ENCODE results near the gene IL10RA.
"Not testable (repeated sequence)": the region's sequence is repeated elsewhere in the genome, so short reads cannot be mapped to it uniquely, and the experiment has no call there.

The IL10RA gene

DNA sequence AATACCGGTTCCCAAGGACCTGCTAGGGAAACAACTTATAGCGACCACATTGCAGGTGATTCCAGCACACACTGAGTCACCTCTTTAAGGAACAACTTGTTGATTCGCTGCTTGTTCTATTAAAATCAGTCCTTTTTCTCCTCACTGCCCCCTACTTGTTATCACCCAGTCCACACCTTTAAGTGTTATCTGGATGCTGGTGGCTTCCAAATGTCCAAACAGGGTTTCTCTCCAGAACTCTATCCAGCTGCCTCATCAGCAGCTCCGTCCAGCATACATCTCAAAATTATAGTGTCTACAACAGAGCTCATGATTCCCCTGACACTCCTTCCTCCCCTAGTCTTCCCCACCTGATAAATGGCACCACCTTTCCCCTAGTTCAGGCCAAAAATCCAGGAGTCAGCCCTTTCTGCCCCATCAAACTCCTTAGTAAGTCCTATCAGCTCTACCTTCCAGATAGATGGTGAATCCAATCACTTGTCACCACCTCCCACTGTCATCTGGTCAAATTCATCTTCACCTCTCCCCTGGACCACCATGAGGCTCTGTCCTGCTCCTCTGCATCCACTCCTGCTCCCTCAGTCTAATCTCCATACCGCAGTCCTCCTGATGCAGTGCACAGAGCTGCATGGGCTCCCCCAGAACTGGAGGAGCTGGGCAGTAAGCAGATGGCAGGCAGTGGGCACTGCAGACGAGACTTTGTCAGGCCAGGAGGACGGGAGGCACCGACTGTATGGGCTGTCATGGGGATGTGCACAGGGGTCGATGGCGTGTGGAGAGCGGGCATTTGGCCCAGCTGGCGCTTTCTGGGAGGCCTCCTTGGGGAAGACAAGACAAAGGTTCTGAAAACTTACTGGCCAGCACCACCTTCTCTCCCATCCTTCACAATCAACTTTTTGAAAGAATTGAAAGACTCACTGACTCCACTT lies 19.3 kb downstream of the IL10RA start:
- Histone ChIP-seq H2AK5ac (ENCODE audit: low read length, severe bottlenecking) (no peak overlapping the region), H3K9me3 (ENCODE audit: control insufficient read depth, low read length) (no peaks in the 10 kb centered on the region), H3K23ac (ENCODE audit: low read length in 2 of 2) (no peak overlapping the region), H3K4ac (ENCODE audit: low read depth in 1 of 2, low read length in 2 of 2) (no peak overlapping the region), H3K27ac (ENCODE audit: low read length, poor library complexity, severe bottlenecking) (no peak overlapping the region), H3K4me3 (ENCODE audit: insufficient read depth in 1 of 2, low read depth in 1 of 2, low read length in 2 of 2) (no peak overlapping the region), H3K4me1 (ENCODE audit: control insufficient read depth, insufficient read depth, low read depth, low read length) (no peaks in the 10 kb centered on the region), H2BK15ac (ENCODE audit: low read depth, poor library complexity, severe bottlenecking) (no peak overlapping the region), H2BK12ac (ENCODE audit: low read length in 2 of 2) (no peak overlapping the region), H2BK5ac (ENCODE audit: low read depth, low read length, poor library complexity, severe bottlenecking) (no peak overlapping the region), H3K79me1 (replicated peaks; ENCODE audit: low read length, poor library complexity, severe bottlenecking) (no peaks in the 10 kb centered on the region), H2AFZ (ENCODE audit: low read depth, low read length) (no peak overlapping the region), H3K36me3 (ENCODE audit: control insufficient read depth in 1 of 2, insufficient read depth in 2 of 2, low read depth in 1 of 2, low read length in 2 of 2) (no peaks in the 10 kb centered on the region), H3K4me2 (ENCODE audit: low read length, poor library complexity, severe bottlenecking) (no peak overlapping the region), H2BK120ac (ENCODE audit: low read depth, low read length) (no peak overlapping the region), H4K8ac (ENCODE audit: low read length) (no peak overlapping the region), H3K27me3 (ENCODE audit: control insufficient read depth in 1 of 2, insufficient read depth in 1 of 2, low read length in 2 of 2) (peaks cover 47 to 64% of the 10 kb centered on the region in 2 experiments), H3K18ac (ENCODE audit: low read depth in 1 of 2, low read length in 2 of 2) (no peak overlapping the region), H3K9ac (ENCODE audit: low read length) (no peak overlapping the region), H3K14ac (ENCODE audit: low read length in 2 of 2) (no peak overlapping the region), H4K91ac (ENCODE audit: low read length) (no peak overlapping the region)
- no peak for DNase-seq
- WGBS, result 91% methylated on average over 11 of the region's 12 CpGs

DNA sequence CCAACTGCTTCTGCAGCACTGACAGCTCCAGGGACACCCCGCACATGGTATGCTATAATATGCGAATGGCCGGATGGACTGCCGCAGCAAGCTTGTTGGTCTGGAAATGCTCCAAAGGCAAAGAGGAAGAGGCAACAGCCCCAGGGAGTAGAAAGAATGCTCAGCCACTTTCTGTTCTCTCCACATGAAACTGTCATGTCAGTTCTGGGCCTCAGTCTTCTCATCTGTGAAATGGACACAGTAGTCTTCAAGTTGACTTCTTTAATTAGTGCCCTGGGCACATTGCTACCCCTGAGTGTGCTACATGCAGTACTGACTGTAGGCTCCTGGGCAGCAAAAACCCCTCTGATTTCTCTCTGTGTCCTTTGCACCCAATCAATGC lies 19.9 kb downstream of the IL10RA start:
- H2AFZ ChIP-seq (ENCODE audit: low read depth, low read length), result no peak overlapping the region
- H3K27ac ChIP-seq (ENCODE audit: low read length, poor library complexity, severe bottlenecking), result no peak overlapping the region
- no peak overlapping the region for H4K8ac ChIP-seq (ENCODE audit: low read length)
- no peak overlapping the region for H3K4ac ChIP-seq (ENCODE audit: low read depth in 1 of 2, low read length in 2 of 2)
- H3K36me3 ChIP-seq (ENCODE audit: control insufficient read depth in 1 of 2, insufficient read depth in 2 of 2, low read depth in 1 of 2, low read length in 2 of 2), result no peaks in the 10 kb centered on the region
- H2BK5ac ChIP-seq (ENCODE audit: low read depth, low read length, poor library complexity, severe bottlenecking), result no peak overlapping the region
- no peak overlapping the region for H4K91ac ChIP-seq (ENCODE audit: low read length)
- H2BK12ac ChIP-seq (ENCODE audit: low read length in 2 of 2), result no peak overlapping the region
- no peak overlapping the region for H3K4me2 ChIP-seq (ENCODE audit: low read length, poor library complexity, severe bottlenecking)
- H3K9ac ChIP-seq (ENCODE audit: low read length), result no peak overlapping the region
- H2AK5ac ChIP-seq (ENCODE audit: low read length, severe bottlenecking), result no peak overlapping the region
- no peak overlapping the region for H2BK120ac ChIP-seq (ENCODE audit: low read depth, low read length)
- no peaks in the 10 kb centered on the region for H3K9me3 ChIP-seq (ENCODE audit: control insufficient read depth, low read length)
- H3K79me1 ChIP-seq (replicated peaks; ENCODE audit: low read length, poor library complexity, severe bottlenecking), result no peaks in the 10 kb centered on the region
- H2BK15ac ChIP-seq (ENCODE audit: low read depth, poor library complexity, severe bottlenecking), result no peak overlapping the region
- H3K18ac ChIP-seq (ENCODE audit: low read depth in 1 of 2, low read length in 2 of 2), result no peak overlapping the region
- no peak overlapping the region for H3K23ac ChIP-seq (ENCODE audit: low read length in 2 of 2)
- H3K27me3 ChIP-seq (ENCODE audit: control insufficient read depth in 1 of 2, insufficient read depth in 1 of 2, low read length in 2 of 2), result peaks cover 51 to 70% of the 10 kb centered on the region in 2 experiments
- H3K4me1 ChIP-seq (ENCODE audit: control insufficient read depth, insufficient read depth, low read depth, low read length), result no peaks in the 10 kb centered on the region
- no peak for DNase-seq
- H3K14ac ChIP-seq (ENCODE audit: low read length in 2 of 2), result no peak overlapping the region
- H3K4me3 ChIP-seq (ENCODE audit: insufficient read depth in 1 of 2, low read depth in 1 of 2, low read length in 2 of 2), result no peak overlapping the region
- WGBS, result 88% methylated on average over 4 of the region's 4 CpGs

GRCh38 chr11:118007040-118007439 lies 20.8 kb downstream of the IL10RA start:
- Histone ChIP-seq H2AK5ac (ENCODE audit: low read length, severe bottlenecking) (no peak overlapping the region), H3K4me2 (ENCODE audit: low read length, poor library complexity, severe bottlenecking) (no peak overlapping the region), H3K18ac (ENCODE audit: low read depth in 1 of 2, low read length in 2 of 2) (no peak overlapping the region), H2BK5ac (ENCODE audit: low read depth, low read length, poor library complexity, severe bottlenecking) (no peak overlapping the region), H3K27me3 (ENCODE audit: control insufficient read depth in 1 of 2, insufficient read depth in 1 of 2, low read length in 2 of 2) (peaks cover 57 to 66% of the 10 kb centered on the region in 2 experiments), H3K27ac (ENCODE audit: low read length, poor library complexity, severe bottlenecking) (no peak overlapping the region), H3K36me3 (ENCODE audit: control insufficient read depth in 1 of 2, insufficient read depth in 2 of 2, low read depth in 1 of 2, low read length in 2 of 2) (no peaks in the 10 kb centered on the region), H3K14ac (ENCODE audit: low read length in 2 of 2) (no peak overlapping the region), H2BK12ac (ENCODE audit: low read length in 2 of 2) (no peak overlapping the region), H3K4ac (ENCODE audit: low read depth in 1 of 2, low read length in 2 of 2) (no peak overlapping the region), H4K8ac (ENCODE audit: low read length) (no peak overlapping the region), H3K9ac (ENCODE audit: low read length) (no peak overlapping the region), H2AFZ (ENCODE audit: low read depth, low read length) (no peak overlapping the region), H3K79me1 (replicated peaks; ENCODE audit: low read length, poor library complexity, severe bottlenecking) (no peaks in the 10 kb centered on the region), H4K91ac (ENCODE audit: low read length) (no peak overlapping the region), H3K4me1 (ENCODE audit: control insufficient read depth, insufficient read depth, low read depth, low read length) (peaks cover 1% of the 10 kb centered on the region), H3K9me3 (ENCODE audit: control insufficient read depth, low read length) (no peaks in the 10 kb centered on the region), H3K4me3 (ENCODE audit: insufficient read depth in 1 of 2, low read depth in 1 of 2, low read length in 2 of 2) (no peak overlapping the region), H2BK15ac (ENCODE audit: low read depth, poor library complexity, severe bottlenecking) (no peak overlapping the region), H2BK120ac (ENCODE audit: low read depth, low read length) (no peak overlapping the region), H3K23ac (ENCODE audit: low read length in 2 of 2) (no peak overlapping the region)
- WGBS, result 91% methylated on average over 3 of the region's 5 CpGs
- no peak for DNase-seq

DNA sequence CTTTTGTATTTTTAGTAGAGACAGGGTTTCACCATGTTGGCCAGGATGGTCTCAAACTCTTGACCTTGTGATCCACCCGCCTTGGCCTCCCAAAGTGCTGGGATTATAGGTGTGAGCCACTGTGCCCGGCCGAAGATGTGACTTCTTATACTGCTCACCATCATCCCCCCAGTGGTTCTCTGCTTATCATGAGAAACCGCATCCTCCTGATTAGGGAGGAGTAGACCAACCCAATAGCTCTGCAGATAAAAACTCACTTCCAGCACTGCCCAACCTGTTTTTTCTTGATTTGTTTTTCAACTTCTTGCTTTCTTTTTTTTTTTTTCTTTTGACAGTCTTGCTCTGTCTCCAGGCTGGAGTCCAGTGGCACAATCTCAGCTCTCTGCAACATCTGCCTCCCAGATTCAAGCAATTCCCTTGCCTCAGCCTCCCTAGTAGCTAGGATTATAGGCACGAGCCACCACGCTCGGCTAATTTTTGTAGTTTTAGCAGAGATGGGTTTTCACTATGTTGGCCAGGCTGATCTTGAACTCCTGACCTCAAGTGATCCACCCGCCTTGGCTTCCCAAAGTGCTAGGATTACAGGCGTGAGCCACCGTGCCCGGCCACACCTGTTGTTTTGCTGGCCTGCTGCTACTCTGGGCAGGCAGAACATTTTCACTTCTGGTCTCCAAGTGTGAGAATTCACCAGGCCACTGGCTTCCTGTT lies 21.5 kb downstream of the IL10RA start:
- not testable (repeated sequence) for H3K14ac ChIP-seq (ENCODE audit: low read length in 2 of 2); H2BK12ac ChIP-seq (ENCODE audit: low read length in 2 of 2); H3K18ac ChIP-seq (ENCODE audit: low read depth in 1 of 2, low read length in 2 of 2); H4K91ac ChIP-seq (ENCODE audit: low read length); H4K8ac ChIP-seq (ENCODE audit: low read length); H3K9me3 ChIP-seq (ENCODE audit: control insufficient read depth, low read length); H2AFZ ChIP-seq (ENCODE audit: low read depth, low read length); H2BK5ac ChIP-seq (ENCODE audit: low read depth, low read length, poor library complexity, severe bottlenecking); H3K36me3 ChIP-seq (ENCODE audit: control insufficient read depth in 1 of 2, insufficient read depth in 2 of 2, low read depth in 1 of 2, low read length in 2 of 2); H2AK5ac ChIP-seq (ENCODE audit: low read length, severe bottlenecking); H3K4me3 ChIP-seq (ENCODE audit: insufficient read depth in 1 of 2, low read depth in 1 of 2, low read length in 2 of 2); H3K4me1 ChIP-seq (ENCODE audit: control insufficient read depth, insufficient read depth, low read depth, low read length); H3K79me1 ChIP-seq (replicated peaks; ENCODE audit: low read length, poor library complexity, severe bottlenecking); H3K4me2 ChIP-seq (ENCODE audit: low read length, poor library complexity, severe bottlenecking); DNase-seq; H2BK15ac ChIP-seq (ENCODE audit: low read depth, poor library complexity, severe bottlenecking); H3K27ac ChIP-seq (ENCODE audit: low read length, poor library complexity, severe bottlenecking); H3K23ac ChIP-seq (ENCODE audit: low read length in 2 of 2); H2BK120ac ChIP-seq (ENCODE audit: low read depth, low read length); H3K4ac ChIP-seq (ENCODE audit: low read depth in 1 of 2, low read length in 2 of 2); H3K9ac ChIP-seq (ENCODE audit: low read length)
- peaks cover 57 to 60% of the 10 kb centered on the region in 2 experiments for H3K27me3 ChIP-seq (ENCODE audit: control insufficient read depth in 1 of 2, insufficient read depth in 1 of 2, low read length in 2 of 2)
- WGBS, result 83% methylated on average over 11 of the region's 11 CpGs

Measured in mesenchymal stem cell (in vitro differentiated cells and primary cell).